ENCODE measurements around the gene KLRC3. TPM values are rescaled to one million over a fixed set of nuclear protein-coding genes. Genes with fewer than 3 reads are reported as not detected.
"Not testable (repeated sequence)": the region's sequence is repeated elsewhere in the genome, so short reads cannot be mapped to it uniquely, and the experiment has no call there.

The KLRC3 gene
- total RNA-seq, 1 donor from 2014 or later, result not detected

GRCh38 chr12:10388624-10389413, 31.6 kb downstream of the KLRC3 start:
- H3K27me3 ChIP-seq, result no peaks in the 10 kb centered on the region
- DNase-seq (ENCODE audit: extremely low spot score in 2 of 2), result no peak
- no peaks in the 10 kb centered on the region for H3K36me3 ChIP-seq
- intact Hi-C loops (cut with DNase I), result no loop called here
- no peak overlapping the region for H3K27ac ChIP-seq
- H3K4me1 ChIP-seq, result no peaks in the 10 kb centered on the region
- TF ChIP-seq, protein P1, sequence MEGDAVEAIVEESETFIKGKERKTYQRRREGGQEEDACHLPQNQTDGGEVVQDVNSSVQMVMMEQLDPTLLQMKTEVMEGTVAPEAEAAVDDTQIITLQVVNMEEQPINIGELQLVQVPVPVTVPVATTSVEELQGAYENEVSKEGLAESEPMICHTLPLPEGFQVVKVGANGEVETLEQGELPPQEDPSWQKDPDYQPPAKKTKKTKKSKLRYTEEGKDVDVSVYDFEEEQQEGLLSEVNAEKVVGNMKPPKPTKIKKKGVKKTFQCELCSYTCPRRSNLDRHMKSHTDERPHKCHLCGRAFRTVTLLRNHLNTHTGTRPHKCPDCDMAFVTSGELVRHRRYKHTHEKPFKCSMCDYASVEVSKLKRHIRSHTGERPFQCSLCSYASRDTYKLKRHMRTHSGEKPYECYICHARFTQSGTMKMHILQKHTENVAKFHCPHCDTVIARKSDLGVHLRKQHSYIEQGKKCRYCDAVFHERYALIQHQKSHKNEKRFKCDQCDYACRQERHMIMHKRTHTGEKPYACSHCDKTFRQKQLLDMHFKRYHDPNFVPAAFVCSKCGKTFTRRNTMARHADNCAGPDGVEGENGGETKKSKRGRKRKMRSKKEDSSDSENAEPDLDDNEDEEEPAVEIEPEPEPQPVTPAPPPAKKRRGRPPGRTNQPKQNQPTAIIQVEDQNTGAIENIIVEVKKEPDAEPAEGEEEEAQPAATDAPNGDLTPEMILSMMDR (IDR thresholded peaks at IDR 0.05), result no peak
- TF ChIP-seq POLR2A (IDR thresholded peaks at IDR 0.05), result no peak
- no peak for TF ChIP-seq POLR2AphosphoS5 (IDR thresholded peaks at IDR 0.05; ENCODE audit: insufficient read depth in 1 of 2, low read depth in 1 of 2)
- no peak overlapping the region for H3K4me3 ChIP-seq
- H3K9me3 ChIP-seq, result no peaks in the 10 kb centered on the region

GRCh38 chr12:10387498-10387897, 32.9 kb downstream of the KLRC3 start:
- H3K36me3 ChIP-seq; intact Hi-C loops (cut with DNase I); H3K9me3 ChIP-seq; H3K4me3 ChIP-seq; H3K4me1 ChIP-seq; DNase-seq (ENCODE audit: extremely low spot score in 2 of 2); H3K27ac ChIP-seq; H3K27me3 ChIP-seq: not testable (repeated sequence)

DNA sequence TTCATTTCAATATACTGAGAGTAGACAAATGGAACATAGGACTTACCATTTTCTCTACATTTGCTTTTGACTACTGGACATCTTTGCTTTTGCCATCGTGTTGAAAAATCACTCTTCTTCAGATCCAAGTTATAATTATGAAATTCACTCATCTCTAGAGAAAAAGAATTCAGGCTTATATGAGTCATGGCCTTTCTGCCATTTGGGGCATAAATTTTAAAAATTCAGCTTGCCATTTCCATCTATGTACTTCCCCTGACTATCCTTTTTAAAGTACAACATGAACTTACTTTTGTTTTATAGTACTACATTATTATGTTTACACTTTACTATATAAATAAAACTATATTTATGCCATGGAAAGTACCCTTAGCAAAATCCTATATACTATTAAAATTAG, 33.5 kb downstream of the KLRC3 start:
- H3K9me3 ChIP-seq, result no peaks in the 10 kb centered on the region
- H3K4me3 ChIP-seq, result no peak overlapping the region
- intact Hi-C loops (cut with DNase I), result no loop called here
- DNase-seq (ENCODE audit: extremely low spot score in 2 of 2), result no peak
- H3K4me1 ChIP-seq, result no peaks in the 10 kb centered on the region
- H3K27me3 ChIP-seq, result no peaks in the 10 kb centered on the region
- H3K27ac ChIP-seq, result no peak overlapping the region
- no peaks in the 10 kb centered on the region for H3K36me3 ChIP-seq
- TF ChIP-seq, protein P1 (IDR thresholded peaks at IDR 0.05), result no peak
- no peak for TF ChIP-seq POLR2A (IDR thresholded peaks at IDR 0.05)
- no peak for TF ChIP-seq POLR2AphosphoS5 (IDR thresholded peaks at IDR 0.05; ENCODE audit: insufficient read depth in 1 of 2, low read depth in 1 of 2)

GRCh38 chr12:10385166-10385613, 35.2 kb downstream of the KLRC3 start:
- no peak for DNase-seq (ENCODE audit: extremely low spot score in 2 of 2)
- intact Hi-C loops (cut with DNase I), result no loop called here
- Histone ChIP-seq H3K4me3 (no peak overlapping the region), H3K4me1 (no peaks in the 10 kb centered on the region), H3K27me3 (no peaks in the 10 kb centered on the region), H3K27ac (no peak overlapping the region), H3K9me3 (no peaks in the 10 kb centered on the region), H3K36me3 (no peaks in the 10 kb centered on the region)
- no peak for TF ChIP-seq POLR2A (IDR thresholded peaks at IDR 0.05)
- TF ChIP-seq POLR2AphosphoS5 (IDR thresholded peaks at IDR 0.05; ENCODE audit: insufficient read depth in 1 of 2, low read depth in 1 of 2), result no peak
- TF ChIP-seq, protein P1 (IDR thresholded peaks at IDR 0.05), result no peak

DNA sequence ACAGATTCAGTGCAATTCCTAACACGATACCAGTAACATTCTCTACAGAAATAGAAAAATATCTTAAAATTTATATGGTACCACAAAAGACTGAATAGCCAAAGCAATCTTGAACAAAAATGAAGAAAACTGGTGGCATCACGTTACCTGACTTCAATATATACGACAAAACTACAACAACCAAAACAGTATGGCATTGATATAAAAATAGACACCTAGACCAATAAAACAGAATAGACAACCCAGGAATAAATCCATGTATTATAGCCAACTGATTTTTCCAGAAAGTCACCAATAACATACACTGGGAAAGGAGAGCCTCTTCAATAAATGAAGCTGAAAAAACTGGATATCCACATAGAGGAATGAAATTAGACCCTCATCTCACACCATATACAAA, 36.2 kb downstream of the KLRC3 start:
- no peak overlapping the region for H3K4me3 ChIP-seq
- no peaks in the 10 kb centered on the region for H3K4me1 ChIP-seq
- no peak for DNase-seq (ENCODE audit: extremely low spot score in 2 of 2)
- no peaks in the 10 kb centered on the region for H3K9me3 ChIP-seq
- intact Hi-C loops (cut with DNase I), result loop anchor here (5.0 kb wide), 1 partner anchor 1158 kb away; no protein-coding TSS in a partner anchor
- TF ChIP-seq, protein P1 (IDR thresholded peaks at IDR 0.05), result no peak
- TF ChIP-seq POLR2A (IDR thresholded peaks at IDR 0.05), result no peak
- TF ChIP-seq POLR2AphosphoS5 (IDR thresholded peaks at IDR 0.05; ENCODE audit: insufficient read depth in 1 of 2, low read depth in 1 of 2), result no peak
- no peaks in the 10 kb centered on the region for H3K27me3 ChIP-seq
- H3K36me3 ChIP-seq, result no peaks in the 10 kb centered on the region
- no peak overlapping the region for H3K27ac ChIP-seq
